HEK293 (cell line): ENCODE data around the gene PDGFD.

Experiments used
- CTCF ChIA-PET: fragments of 350-600 bp; formaldehyde crosslinking; extraction: SDS; loops from one replicate; lab custom pipeline; 2021; ENCODE audit warnings: antibody characterized with exemption; lab: Yijun Ruan, JAX
- POLR2A ChIA-PET: fragments of 300-600 bp; formaldehyde crosslinking; extraction: SDS; loops from one replicate; lab custom pipeline; 2020; ENCODE audit warnings: antibody characterized with exemption, inconsistent platforms; lab: Yijun Ruan, JAX
- H3K27ac ChIP-seq: fragments of 200-500 bp; sonication (Bioruptor generic); 2 replicates; pipeline ENCODE4 v1.5.1; 2014; ENCODE audit warnings: low read depth, low read length, control low read depth, inconsistent platforms; ENCODE audit errors: extremely low read depth
- H3K36me3 ChIP-seq, 2 experiments: fragments of 200-500 bp in 1 of 2; sonication (Bioruptor generic) in 1 of 2; 1 replicate in 1 of 2; 2 replicates in 1 of 2; pipeline ENCODE4 v1.5.1; 2014 to 2017; ENCODE audit warnings: inconsistent platforms in 2 of 2, low read length in 2 of 2; ENCODE audit not compliant: control insufficient read depth in 2 of 2, insufficient read depth in 1 of 2
- H3K4me1 ChIP-seq: fragments of 200-500 bp; sonication (Bioruptor generic); 2 replicates; pipeline ENCODE4 v1.5.1; 2014; ENCODE audit warnings: mild to moderate bottlenecking, low read length, inconsistent platforms; ENCODE audit not compliant: control insufficient read depth, insufficient read depth
- H3K4me3 ChIP-seq: 2 replicates; pipeline ENCODE4 v1.5.1; 2011; ENCODE audit warnings: low read depth, mild to moderate bottlenecking, control low read depth, low read length, moderate library complexity
- H3K9me3 ChIP-seq: fragments of 200-500 bp; sonication (Bioruptor generic); 2 replicates; pipeline ENCODE4 v1.5.1; 2014; ENCODE audit warnings: low read depth, low read length, inconsistent platforms; ENCODE audit not compliant: control insufficient read depth, insufficient read depth
- AEBP2 ChIP-seq: fragments of 450-650 bp; formaldehyde crosslinking; IDR thresholded peaks from 2 replicates; pipeline ENCODE4 v1.5.1; 2016; ENCODE audit warnings: missing biosample characterization, missing genetic modification characterization, borderline replicate concordance
- BCL11B ChIP-seq: fragments of 450-650 bp; formaldehyde crosslinking; IDR thresholded peaks from 2 replicates; pipeline ENCODE4 v1.5.1; 2016; ENCODE audit warnings: low read depth, missing biosample characterization, missing genetic modification characterization
- BCL6B ChIP-seq: fragments of 450-650 bp; formaldehyde crosslinking; IDR thresholded peaks from 2 replicates; pipeline ENCODE4 v1.5.1; 2017; ENCODE audit warnings: missing biosample characterization, missing genetic modification characterization
- GLIS2 ChIP-seq: fragments of 450-650 bp; formaldehyde crosslinking; IDR thresholded peaks from 2 replicates; pipeline ENCODE4 v1.5.1; 2016; ENCODE audit warnings: missing biosample characterization, missing genetic modification characterization
- HOXA7 ChIP-seq: sonication (generic); formaldehyde crosslinking; IDR thresholded peaks from 2 replicates; pipeline ENCODE4 v1.8.1; 2022; ENCODE audit warnings: missing genetic modification reagents, borderline replicate concordance
- KLF9 ChIP-seq: fragments of 450-650 bp; formaldehyde crosslinking; IDR thresholded peaks from 2 replicates; pipeline ENCODE4 v1.5.1; 2016; ENCODE audit warnings: missing biosample characterization, missing genetic modification characterization, low read depth
- PRDM6 ChIP-seq: fragments of 450-650 bp; formaldehyde crosslinking; IDR thresholded peaks from 2 replicates; pipeline ENCODE4 v1.5.1; 2017; ENCODE audit warnings: missing biosample characterization, missing genetic modification characterization
- REPIN1 ChIP-seq: fragments of 450-650 bp; formaldehyde crosslinking; IDR thresholded peaks from 2 replicates; pipeline ENCODE4 v1.5.1; 2017; ENCODE audit warnings: missing biosample characterization, missing genetic modification characterization, low read depth
- SP2 ChIP-seq: fragments of 450-650 bp; formaldehyde crosslinking; IDR thresholded peaks from 2 replicates; pipeline ENCODE4 v1.5.1; 2016; ENCODE audit warnings: missing biosample characterization, missing genetic modification characterization
- ZBTB17 ChIP-seq: fragments of 450-650 bp; formaldehyde crosslinking; IDR thresholded peaks from 2 replicates; pipeline ENCODE4 v1.5.1; 2016; ENCODE audit warnings: missing biosample characterization, missing genetic modification characterization
- ZBTB44 ChIP-seq: fragments of 450-650 bp; IDR thresholded peaks from 2 replicates; pipeline ENCODE4 v1.5.1; 2018; ENCODE audit warnings: missing biosample characterization, mild to moderate bottlenecking, missing genetic modification characterization
- ZBTB6 ChIP-seq: fragments of 450-650 bp; formaldehyde crosslinking; IDR thresholded peaks from 2 replicates; pipeline ENCODE4 v1.5.1; 2017; ENCODE audit warnings: missing biosample characterization, missing genetic modification characterization
- ZNF140 ChIP-seq: fragments of 450-650 bp; formaldehyde crosslinking; IDR thresholded peaks from 2 replicates; pipeline ENCODE4 v1.5.1; 2016; ENCODE audit warnings: missing biosample characterization, missing genetic modification characterization
- ZNF2 ChIP-seq: fragments of 450-650 bp; formaldehyde crosslinking; IDR thresholded peaks from 2 replicates; pipeline ENCODE4 v1.5.1; 2016; ENCODE audit warnings: missing biosample characterization, missing genetic modification characterization
- ZNF202 ChIP-seq: fragments of 450-650 bp; formaldehyde crosslinking; IDR thresholded peaks from 2 replicates; pipeline ENCODE4 v1.5.1; 2016; ENCODE audit warnings: missing biosample characterization, missing genetic modification characterization, borderline replicate concordance
- ZNF211 ChIP-seq: fragments of 450-650 bp; formaldehyde crosslinking; IDR thresholded peaks from 2 replicates; pipeline ENCODE4 v1.5.1; 2016; ENCODE audit warnings: low read depth, missing biosample characterization, missing genetic modification characterization
- ZNF239 ChIP-seq: fragments of 450-650 bp; formaldehyde crosslinking; IDR thresholded peaks from 2 replicates; pipeline ENCODE4 v1.5.1; 2016; ENCODE audit warnings: missing biosample characterization, missing genetic modification characterization
- ZNF266 ChIP-seq: fragments of 450-650 bp; formaldehyde crosslinking; IDR thresholded peaks from 2 replicates; pipeline ENCODE4 v1.5.1; 2016; ENCODE audit warnings: missing biosample characterization, missing genetic modification characterization, low read depth
- ZNF302 ChIP-seq: fragments of 450-650 bp; formaldehyde crosslinking; IDR thresholded peaks from 2 replicates; pipeline ENCODE4 v1.5.1; 2016; ENCODE audit warnings: missing biosample characterization, missing genetic modification characterization, low read depth
- ZNF394 ChIP-seq: fragments of 450-650 bp; formaldehyde crosslinking; IDR thresholded peaks from 2 replicates; pipeline ENCODE4 v1.5.1; 2016; ENCODE audit warnings: missing biosample characterization, missing genetic modification characterization, mild to moderate bottlenecking, moderate library complexity, borderline replicate concordance
- ZNF777 ChIP-seq: fragments of 450-650 bp; formaldehyde crosslinking; IDR thresholded peaks from 2 replicates; pipeline ENCODE4 v1.5.1; 2017; ENCODE audit warnings: missing biosample characterization, missing genetic modification characterization, borderline replicate concordance
- ZSCAN16 ChIP-seq: fragments of 450-650 bp; formaldehyde crosslinking; IDR thresholded peaks from 2 replicates; pipeline ENCODE4 v1.5.1; 2016; ENCODE audit warnings: missing biosample characterization, missing genetic modification characterization
- ZSCAN5A ChIP-seq: fragments of 450-650 bp; formaldehyde crosslinking; IDR thresholded peaks from 2 replicates; pipeline ENCODE4 v1.5.1; 2016; ENCODE audit warnings: missing biosample characterization, missing genetic modification characterization

The PDGFD gene

GRCh38 chr11:103940551-103940950, 223.4 kb downstream of the PDGFD start:
- ChIA-PET CTCF (interaction anchor here (1.2 kb wide), 1 partner anchor 17 kb away, joined by 5 read pairs; no protein-coding TSS in a partner anchor), POLR2A (no interaction called here)
- no peak for TF ChIP-seq ZNF211 (tag by site-specific recombination)
- peak; percentile 42; the same call in 1 of the 2 replicates for TF ChIP-seq ZBTB44
- H3K36me3 ChIP-seq: no peaks in the 10 kb centered on the region
- H3K4me3 ChIP-seq: no peak overlapping the region
- no peak overlapping the region for H3K27ac ChIP-seq
- H3K4me1 ChIP-seq: no peaks in the 10 kb centered on the region
- H3K9me3 ChIP-seq: no peaks in the 10 kb centered on the region

GRCh38 chr11:103939694-103940093, 224.3 kb downstream of the PDGFD start:
- TF ChIP-seq SP2 (tag by site-specific recombination): no peak
- TF ChIP-seq ZBTB6 (tag by site-specific recombination): no peak
- no peak for TF ChIP-seq ZNF394
- no peak for TF ChIP-seq GLIS2 (tag by site-specific recombination)
- no peak for TF ChIP-seq ZNF266 (tag by site-specific recombination)
- TF ChIP-seq ZNF2 (tag by site-specific recombination): no peak
- TF ChIP-seq ZNF239: no peak
- no peak for TF ChIP-seq ZNF202 (tag by site-specific recombination)
- Histone ChIP-seq H3K4me1 (no peaks in the 10 kb centered on the region), H3K36me3 (no peaks in the 10 kb centered on the region), H3K27ac (no peak overlapping the region), H3K4me3 (no peak overlapping the region), H3K9me3 (no peaks in the 10 kb centered on the region)
- ChIA-PET POLR2A (no interaction called here), CTCF (interaction anchor here (0.6 to 1.2 kb wide), 2 partner anchors 16 to 17 kb away, joined by 5 read pairs; no protein-coding TSS in a partner anchor)

- no peaks in the 10 kb centered on the region for H3K4me1 ChIP-seq
- H3K36me3 ChIP-seq: no peaks in the 10 kb centered on the region
- ChIA-PET CTCF (interaction anchor here (0.6 kb wide), 1 partner anchor 398 kb away, joined by 3 read pairs; no protein-coding TSS in a partner anchor), POLR2A (no interaction called here)
- H3K27ac ChIP-seq: no peak overlapping the region
- no peak overlapping the region for H3K4me3 ChIP-seq
- H3K9me3 ChIP-seq: no peaks in the 10 kb centered on the region
- TF ChIP-seq ZNF239 (no peak), ZSCAN16 (tag by site-specific recombination) (no peak), KLF9 (no peak), HOXA7 (no peak), ZNF777 (tag by site-specific recombination) (no peak), ZBTB17 (tag by site-specific recombination) (no peak), ZSCAN5A (tag by site-specific recombination) (no peak), REPIN1 (tag by site-specific recombination) (no peak), ZNF302 (tag by site-specific recombination) (no peak), ZNF394 (no peak), BCL6B (no peak), BCL11B (tag by site-specific recombination) (no peak), AEBP2 (tag by site-specific recombination) (no peak), PRDM6 (no peak), ZNF140 (no peak)
- TF ChIP-seq, all 188 proteins: peak for 0
Measured at GRCh38 chr11:103936059-103936458, 227.9 kb downstream of the PDGFD start.
